PC-9 (cell line): ENCODE measurements around the gene BNIPL. TPM values are rescaled to one million over a fixed set of nuclear protein-coding genes. Genes with fewer than 3 reads are reported as not detected.

Experiments
- BruUV-seq: library from RNA; stranded (reverse); fragments of 400-500 nt; replicated peaks from 2 replicates; lab custom pipeline; 2021; lab: Mats Ljungman, UMichigan
- CTCF ChIA-PET: fragments of 300-600 bp; sonication (Branson Sonifier 250); formaldehyde crosslinking; loops from one replicate; lab custom pipeline; 2022; ENCODE audit warnings: antibody characterized with exemption; lab: Charles Lee
- POLR2A ChIA-PET: fragments of 300-600 bp; sonication (Branson Sonifier 250); formaldehyde crosslinking; loops from one replicate; lab custom pipeline; 2022; ENCODE audit warnings: antibody characterized with exemption; ENCODE audit not compliant: unreplicated experiment; lab: Charles Lee
- DNase-seq, 2 experiments: peaks; one replicate each; pipeline versions ENCODE4 v3.0.0 to v3.0.0-alpha.2; 2015 to 2022; ENCODE audit warnings: mixed read lengths in 1 of 2
- H2AFZ ChIP-seq: fragments of 200-600 bp; sonication (generic); 2 replicates; pipeline ENCODE4 v1.8.1; 2017; ENCODE audit warnings: antibody characterized with exemption
- H3F3A ChIP-seq: fragments of 200-600 bp; sonication (generic); 2 replicates; pipeline ENCODE4 v1.8.1; 2017; ENCODE audit warnings: antibody characterized with exemption, mild to moderate bottlenecking, low read depth; ENCODE audit not compliant: insufficient read depth
- H3K27ac ChIP-seq: fragments of 200-600 bp; sonication (generic); 2 replicates; pipeline ENCODE4 v1.6.1; 2016; ENCODE audit warnings: mixed run types
- H3K27me3 ChIP-seq: fragments of 200-600 bp; sonication (generic); 2 replicates; pipeline ENCODE4 v1.6.1; 2016; ENCODE audit warnings: low read depth, mixed run types; ENCODE audit not compliant: insufficient read depth
- H3K36me3 ChIP-seq: fragments of 200-600 bp; sonication (generic); 2 replicates; pipeline ENCODE4 v1.6.1; 2016; ENCODE audit warnings: low read depth, mixed run types
- H3K4me1 ChIP-seq: fragments of 200-600 bp; sonication (generic); replicated peaks from 2 replicates; pipeline ENCODE4 v1.6.1; 2016; ENCODE audit warnings: mixed run types; ENCODE audit not compliant: insufficient read depth
- H3K4me2 ChIP-seq: fragments of 200-600 bp; sonication (generic); 2 replicates; pipeline ENCODE4 v1.6.1; 2017; ENCODE audit warnings: mixed run types
- H3K4me3 ChIP-seq: fragments of 200-600 bp; sonication (generic); 2 replicates; pipeline ENCODE4 v1.6.1; 2016; ENCODE audit warnings: mixed run types
- H3K79me2 ChIP-seq: fragments of 200-600 bp; sonication (generic); 2 replicates; pipeline ENCODE4 v1.6.1; 2017; ENCODE audit warnings: low read depth, mixed run types
- H3K9me2 ChIP-seq: fragments of 200-600 bp; sonication (generic); 2 replicates; pipeline ENCODE4 v1.8.1; 2017; ENCODE audit warnings: mild to moderate bottlenecking; ENCODE audit not compliant: insufficient read depth
- H3K9me3 ChIP-seq: fragments of 200-600 bp; sonication (generic); 2 replicates; pipeline ENCODE4 v1.8.1; 2016; ENCODE audit warnings: low read depth; ENCODE audit not compliant: insufficient read depth
- H4K20me1 ChIP-seq: fragments of 200-600 bp; sonication (generic); 2 replicates; pipeline ENCODE4 v1.8.1; 2017; ENCODE audit not compliant: insufficient read depth
- CTCF ChIP-seq: fragments of 200-600 bp; sonication (generic); conservative IDR thresholded peaks from 2 replicates; pipeline ENCODE4 v1.6.1; 2017; ENCODE audit warnings: mixed run types, antibody characterized with exemption, mild to moderate bottlenecking, moderate library complexity
- EZH2 ChIP-seq: fragments of 200-600 bp; sonication (generic); IDR thresholded peaks from 2 replicates; pipeline ENCODE4 v1.8.0; 2017; ENCODE audit warnings: antibody characterized with exemption, low read depth
- intact Hi-C: fragments of 100-400 bp; cut with micrococcal nuclease; formaldehyde crosslinking; loops from one replicate; pipeline ENCODE4 v1.10.0; 2022; ENCODE audit not compliant: unreplicated experiment
- total RNA-seq: library from RNA; stranded (reverse); gene quantifications from 2 replicates; pipeline ENCODE4 v1.2.3, GENCODE V29; 2021

BNIPL gene
- total RNA-seq, 1 experiment from 2014 or later = 3.0 TPM

DNA sequence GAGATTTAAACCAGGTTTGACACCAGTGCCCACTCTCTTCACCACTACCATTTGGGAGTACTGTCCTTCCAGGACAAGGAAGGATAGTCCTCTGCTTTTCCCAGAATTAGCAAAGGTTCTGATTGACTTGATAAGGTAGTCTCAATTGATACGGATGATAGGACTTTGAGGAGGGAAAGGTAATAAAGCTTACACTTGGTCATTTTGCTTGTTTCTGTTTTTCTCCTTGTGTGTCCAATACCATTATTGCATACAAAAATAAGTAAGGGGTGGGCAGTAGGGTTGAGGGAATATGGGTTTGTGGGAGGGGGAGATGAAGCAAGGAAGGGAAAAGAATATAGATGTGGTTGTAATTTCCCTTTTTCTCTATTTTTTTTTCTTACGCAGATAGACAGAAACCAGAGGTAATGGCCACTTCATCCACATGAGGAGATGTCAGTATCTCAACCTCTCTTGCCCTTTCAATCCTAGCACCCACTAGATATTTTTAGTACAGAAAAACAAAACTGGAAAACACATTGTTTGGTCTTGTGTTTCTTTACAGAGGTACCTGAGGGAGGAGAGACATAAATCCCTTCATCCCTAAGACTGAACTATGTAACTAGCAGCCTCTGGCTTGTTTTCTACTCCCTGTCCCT lies 13.8 kb downstream of the BNIPL start:
- H3K4me1 ChIP-seq = peaks cover 7% of the 10 kb centered on the region
- peaks cover 47% of the 10 kb centered on the region for H3F3A ChIP-seq
- no peak for DNase-seq
- H3K4me3 ChIP-seq = no peak overlapping the region
- CTCF ChIA-PET = interaction anchor here (0.7 to 1.1 kb wide), 2 partner anchors 26 to 843 kb away, joined by 3 read pairs; no protein-coding TSS in a partner anchor
- peak overlapping the region; percentile 97; the same call in 1 of the 2 replicates for H3K4me2 ChIP-seq
- no peaks in the 10 kb centered on the region for H4K20me1 ChIP-seq
- BruUV-seq = no TSS peak
- H3K79me2 ChIP-seq = 0 out of 2 replicates have a peak, but pooled peaks cover 4% of the 10 kb centered on the region
- no peak overlapping the region for H3K27ac ChIP-seq
- intact Hi-C loops = no loop called here
- no peaks in the 10 kb centered on the region for H3K9me2 ChIP-seq
- H3K9me3 ChIP-seq = no peaks in the 10 kb centered on the region
- H3K27me3 ChIP-seq = no peaks in the 10 kb centered on the region
- no peak for TF ChIP-seq CTCF
- no peak for TF ChIP-seq EZH2
- no peak overlapping the region for H2AFZ ChIP-seq
- POLR2A ChIA-PET = interaction anchor here (0.6 kb wide), 3 partner anchors 12 to 514 kb away, joined by 5 to 7 read pairs (median 6); no protein-coding TSS in a partner anchor
- peaks cover 25% of the 10 kb centered on the region for H3K36me3 ChIP-seq

- intact Hi-C loops = no loop called here
- ChIA-PET CTCF (no interaction called here), POLR2A (interaction anchor here (0.7 kb wide), 1 partner anchor 143 kb away, joined by 3 read pairs; no protein-coding TSS in a partner anchor)
- no TSS peak for BruUV-seq
- no peak overlapping the region for H3K4me3 ChIP-seq
- no peaks in the 10 kb centered on the region for H3K9me3 ChIP-seq
- no peaks in the 10 kb centered on the region for H3K27me3 ChIP-seq
- H3K9me2 ChIP-seq = no peaks in the 10 kb centered on the region
- no peak overlapping the region for H3K4me2 ChIP-seq
- H2AFZ ChIP-seq = no peak overlapping the region
- peaks cover 20% of the 10 kb centered on the region for H3K4me1 ChIP-seq
- H3K79me2 ChIP-seq = peaks cover 17% of the 10 kb centered on the region
- no peak for TF ChIP-seq CTCF
- TF ChIP-seq EZH2 = no peak
- peaks cover 42% of the 10 kb centered on the region for H3F3A ChIP-seq
- H4K20me1 ChIP-seq = 0 out of 2 replicates have a peak, but pooled peaks cover under 1% of the 10 kb centered on the region
- no peak for DNase-seq
- peaks cover 30% of the 10 kb centered on the region for H3K36me3 ChIP-seq
- no peak overlapping the region for H3K27ac ChIP-seq
Observed at GRCh38 chr1:151051356-151052009, 15.1 kb downstream of the BNIPL start.

DNA sequence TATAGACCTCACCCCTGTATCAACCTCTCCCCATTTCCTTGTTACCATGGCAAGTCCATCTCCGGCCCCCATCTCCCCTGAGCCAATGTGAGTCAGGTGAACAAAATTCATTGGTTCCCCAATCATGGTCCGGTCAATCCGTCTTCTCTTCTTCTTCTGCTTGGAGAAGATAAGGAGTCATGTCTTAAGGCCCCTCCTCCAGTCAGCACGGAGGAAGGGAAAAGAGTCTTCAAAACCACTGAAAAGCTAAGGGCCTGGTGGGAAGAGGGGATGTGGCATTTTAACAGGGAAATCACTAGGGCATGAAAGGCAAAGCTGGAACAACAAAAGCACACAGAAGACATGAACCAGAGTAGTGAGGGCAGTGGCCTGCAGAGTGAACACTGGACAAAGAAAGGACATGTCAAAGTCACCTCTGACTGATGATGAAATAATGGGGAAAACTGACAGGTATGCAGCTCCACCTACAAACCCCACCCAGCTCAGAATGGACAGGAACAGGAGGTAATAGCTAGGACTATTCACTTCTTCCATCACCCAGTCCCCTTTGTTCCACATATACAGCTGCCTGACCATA lies 18.7 kb downstream of the BNIPL start:
- no peak for DNase-seq
- peaks cover 36% of the 10 kb centered on the region for H3K4me1 ChIP-seq
- peaks cover 38% of the 10 kb centered on the region for H3K36me3 ChIP-seq
- H4K20me1 ChIP-seq = peaks cover 14% of the 10 kb centered on the region; the same call in 1 of the 2 replicates
- no peaks in the 10 kb centered on the region for H3K9me2 ChIP-seq
- no peak for TF ChIP-seq EZH2
- no peak for TF ChIP-seq CTCF
- H3K9me3 ChIP-seq = no peaks in the 10 kb centered on the region
- H3K27ac ChIP-seq = no peak overlapping the region
- intact Hi-C loops = no loop called here
- H3K4me2 ChIP-seq = peak overlapping the region; percentile 29
- H2AFZ ChIP-seq = no peak overlapping the region
- peaks cover 48% of the 10 kb centered on the region for H3F3A ChIP-seq
- H3K79me2 ChIP-seq = peaks cover 47% of the 10 kb centered on the region
- H3K27me3 ChIP-seq = no peaks in the 10 kb centered on the region
- ChIA-PET POLR2A (interaction anchor here (0.7 kb wide), 1 partner anchor 48 kb away, joined by 3 read pairs; the partner anchor contains the start of gene MINDY1), CTCF (interaction anchor here (0.6 kb wide), 1 partner anchor 43 kb away, joined by 4 read pairs; no protein-coding TSS in a partner anchor)
- no peak overlapping the region for H3K4me3 ChIP-seq
- BruUV-seq = no TSS peak
